Caco-2 (cell line): Measurements from ENCODE around the gene TAS2R60. TPM values are rescaled to one million over a fixed set of nuclear protein-coding genes. Genes with fewer than 3 reads are reported as not detected.

Experiments
- Bru-seq: library from RNA; stranded (reverse); fragments of 400-500 nt; gene quantifications from one replicate; lab custom pipeline; 2021; lab: Mats Ljungman, UMichigan
- BruChase-seq, 2 experiments: library from RNA; stranded (reverse); fragments of 400-500 nt; gene quantifications; one replicate each; lab custom pipeline; 2021; lab: Mats Ljungman, UMichigan
- BruUV-seq: library from RNA; stranded (reverse); fragments of 400-500 nt; replicated peaks from 2 replicates; lab custom pipeline; 2021; lab: Mats Ljungman, UMichigan
- CTCF ChIA-PET: fragments of 300-600 bp; sonication (Branson Sonifier 250); formaldehyde crosslinking; loops from one replicate; lab custom pipeline; 2022; ENCODE audit warnings: antibody characterized with exemption; lab: Charles Lee
- POLR2A ChIA-PET: fragments of 300-600 bp; sonication (Branson Sonifier 250); formaldehyde crosslinking; loops from one replicate; lab custom pipeline; 2022; ENCODE audit warnings: antibody characterized with exemption; lab: Charles Lee
- DNase-seq, 2 experiments: peaks; one replicate each; pipeline versions ENCODE4 v3.0.0 to v3.0.0-alpha.2; 2020 to 2022
- H3K27me3 ChIP-seq: replicated peaks from 2 replicates; pipeline ENCODE4 v1.6.0; 2011; ENCODE audit warnings: low read length; ENCODE audit not compliant: control insufficient read depth, insufficient read depth
- H3K36me3 ChIP-seq: 2 replicates; pipeline ENCODE4 v1.5.1; 2011; ENCODE audit warnings: low read length; ENCODE audit not compliant: control insufficient read depth, insufficient read depth
- H3K4me1 ChIP-seq: fragments of 250-450 bp; sonication (Bioruptor Pico); 2 replicates; pipeline ENCODE4 v1.5.1; 2020; ENCODE audit warnings: mild to moderate bottlenecking
- H3K4me3 ChIP-seq: 2 replicates; pipeline ENCODE4 v1.5.1; 2011; ENCODE audit warnings: low read depth, mild to moderate bottlenecking, control low read depth, low read length
- H3K9me3 ChIP-seq: fragments of 250-450 bp; sonication (Bioruptor Pico); 2 replicates; pipeline ENCODE4 v1.5.1; 2020; ENCODE audit warnings: mild to moderate bottlenecking, moderate library complexity
- H3K27ac Mint-ChIP-seq: one replicate; pipeline ENCODE4 v1.8.0; 2022; ENCODE audit warnings: mixed read lengths; ENCODE audit not compliant: unreplicated experiment
- H3K27me3 Mint-ChIP-seq: one replicate; pipeline ENCODE4 v1.8.0; 2022; ENCODE audit warnings: mixed read lengths; ENCODE audit not compliant: insufficient read depth, unreplicated experiment
- H3K36me3 Mint-ChIP-seq: one replicate; pipeline ENCODE4 v1.8.0; 2022; ENCODE audit warnings: mild to moderate bottlenecking, mixed read lengths; ENCODE audit not compliant: insufficient read depth, unreplicated experiment
- H3K4me1 Mint-ChIP-seq: one replicate; pipeline ENCODE4 v1.8.0; 2022; ENCODE audit warnings: low read depth, mixed read lengths; ENCODE audit not compliant: unreplicated experiment
- H3K4me3 Mint-ChIP-seq: one replicate; pipeline ENCODE4 v1.8.0; 2022; ENCODE audit warnings: mild to moderate bottlenecking, moderate library complexity, mixed read lengths; ENCODE audit not compliant: unreplicated experiment
- H3K9me3 Mint-ChIP-seq: one replicate; pipeline ENCODE4 v1.8.0; 2022; ENCODE audit warnings: mixed read lengths; ENCODE audit not compliant: unreplicated experiment
- CTCF ChIP-seq, 2 experiments: fragments of 200-600 bp in 1 of 2; IDR thresholded peaks; 1 replicate in 1 of 2; 2 replicates in 1 of 2; pipeline versions ENCODE4 v1.5.1 to v1.8.0; 2011 to 2022; ENCODE audit warnings: antibody characterized with exemption in 1 of 2, control low read depth in 1 of 2, inconsistent platforms in 1 of 2, low read depth in 1 of 2, low read length in 1 of 2, mild to moderate bottlenecking in 1 of 2, moderate library complexity in 1 of 2; ENCODE audit not compliant: insufficient read depth in 1 of 2, severe bottlenecking in 1 of 2, unreplicated experiment in 1 of 2
- intact Hi-C: fragments of 100-400 bp; cut with micrococcal nuclease; formaldehyde crosslinking; loops from one replicate; pipeline ENCODE4 v1.10.0; 2022; ENCODE audit not compliant: unreplicated experiment
- long read RNA-seq: library from polyadenylated mRNA; stranded (forward); transcript quantifications from one replicate; pipeline ENCODE4 v2.0.0, GENCODE V29; 2022
- total RNA-seq: library from RNA; stranded (reverse); gene quantifications from 2 replicates; pipeline ENCODE4 v1.2.3, GENCODE V29; 2022

The TAS2R60 gene
- not detected in 2 replicates for total RNA-seq
- not detected for Bru-seq, nascent RNA
- not detected for BruChase-seq, experiment 1, labeled RNA remaining after a 2-hour chase
- BruChase-seq, experiment 2, labeled RNA remaining after a 6-hour chase: percentile 33 among the genes with signal in this experiment
- long read RNA-seq: 0 reads

GRCh38 chr7:143443153-143443552, at the start of gene TAS2R60:
TSS of gene TAS2R60 (plus strand) at chr7:143443453. CDS start at chr7:143443453, 0 bp downstream.
- no peak within 1 kb of the TSS for H3K4me3 Mint-ChIP-seq
- H3K9me3 ChIP-seq: no peaks in the 10 kb centered on the region
- POLR2A ChIA-PET: no interaction called here
- no TSS peak for BruUV-seq
- H3K4me1 ChIP-seq: no peaks in the 10 kb centered on the region
- no peaks in the 10 kb centered on the region for H3K4me1 Mint-ChIP-seq
- no peak for DNase-seq
- H3K9me3 Mint-ChIP-seq: peaks cover 9% of the 10 kb centered on the region
- H3K36me3 Mint-ChIP-seq: no peaks in the 10 kb centered on the region
- TF ChIP-seq CTCF (IDR thresholded peaks at IDR 0.05; ENCODE audit: insufficient read depth in 1 of 2, low read depth in 1 of 2, low read length in 1 of 2, severe bottlenecking in 1 of 2, unreplicated experiment in 1 of 2): no peak
- H3K27me3 Mint-ChIP-seq: no peaks in the 10 kb centered on the region
- CTCF ChIA-PET: no interaction called here
- no peak within 1 kb of the TSS for H3K4me3 ChIP-seq
- intact Hi-C loops: no loop called here
- H3K27ac Mint-ChIP-seq: no peak within 1 kb of the TSS
- no peaks in the 10 kb centered on the region for H3K27me3 ChIP-seq
- H3K36me3 ChIP-seq: no peaks in the 10 kb centered on the region

GRCh38 chr7:143394068-143394467, 49.2 kb upstream of the TAS2R60 start:
- no peak overlapping the region for H3K4me3 Mint-ChIP-seq
- H3K4me1 ChIP-seq: peaks cover 20% of the 10 kb centered on the region; the same call in 1 of the 2 replicates
- H3K27me3 Mint-ChIP-seq: no peaks in the 10 kb centered on the region
- BruUV-seq: no TSS peak
- TF ChIP-seq CTCF (IDR thresholded peaks at IDR 0.05; ENCODE audit: insufficient read depth in 1 of 2, low read depth in 1 of 2, low read length in 1 of 2, severe bottlenecking in 1 of 2, unreplicated experiment in 1 of 2): no peak
- peaks cover 17% of the 10 kb centered on the region for H3K4me1 Mint-ChIP-seq
- no peaks in the 10 kb centered on the region for H3K9me3 Mint-ChIP-seq
- no peaks in the 10 kb centered on the region for H3K27me3 ChIP-seq
- peaks cover 78% of the 10 kb centered on the region for H3K36me3 Mint-ChIP-seq
- H3K36me3 ChIP-seq: peaks cover 5% of the 10 kb centered on the region
- DNase-seq: no peak
- CTCF ChIA-PET: interaction anchor here (0.9 to 1.7 kb wide), 3 partner anchors 14 to 154 kb away, joined by 3 to 9 read pairs (median 3); no protein-coding TSS in a partner anchor
- H3K9me3 ChIP-seq: no peaks in the 10 kb centered on the region
- H3K27ac Mint-ChIP-seq: peak overlapping the region; percentile 20
- intact Hi-C loops: no loop called here
- POLR2A ChIA-PET: no interaction called here
- H3K4me3 ChIP-seq: no peak overlapping the region

- Histone ChIP-seq H3K36me3 (peaks cover 6% of the 10 kb centered on the region), H3K4me1 (peaks cover 20% of the 10 kb centered on the region; the same call in 1 of the 2 replicates), H3K9me3 (no peaks in the 10 kb centered on the region), H3K27me3 (no peaks in the 10 kb centered on the region), H3K4me3 (no peak overlapping the region)
- Mint-ChIP-seq H3K4me3 (no peak overlapping the region), H3K4me1 (peaks cover 17% of the 10 kb centered on the region), H3K36me3 (peaks cover 70% of the 10 kb centered on the region), H3K27me3 (no peaks in the 10 kb centered on the region), H3K9me3 (no peaks in the 10 kb centered on the region), H3K27ac (no peak overlapping the region)
- ChIA-PET CTCF (no interaction called here), POLR2A (no interaction called here)
- TF ChIP-seq CTCF (IDR thresholded peaks at IDR 0.05; ENCODE audit: insufficient read depth in 1 of 2, low read depth in 1 of 2, low read length in 1 of 2, severe bottlenecking in 1 of 2, unreplicated experiment in 1 of 2): no peak
- intact Hi-C loops: no loop called here
- DNase-seq: no peak
- no TSS peak for BruUV-seq
Measured at GRCh38 chr7:143394777-143395176, 48.5 kb upstream of the TAS2R60 start.
